Right lung (tissue), 5 donors: Measurements from ENCODE around the gene FRMPD3. TPM values are rescaled to one million over a fixed set of nuclear protein-coding genes. Genes with fewer than 3 reads are reported as not detected.

Experiments
- DNase-seq, 2 donors: peaks; one replicate each; pipeline ENCODE4 v3.0.0-alpha.2; 2013
- polyA plus RNA-seq, 5 donors: library from polyadenylated mRNA; unstranded; fragments of 120-200 nt; gene quantifications; one replicate each; pipeline versions ENCODE4 v1.2.1 to v1.2.3, GENCODE V29; 2013; ENCODE audit warnings: inconsistent platforms in 1 of 5, low replicate concordance in 1 of 5; ENCODE audit not compliant: insufficient read length in 5 of 5, insufficient read depth in 1 of 5

FRMPD3 gene
- polyA plus RNA-seq, 5 donors = 7.0 to 8.5 (median 7.3) TPM

- DNase-seq = peak; percentile 69 to 74
Observed at GRCh38 chrX:107477406-107477805, 28.0 kb downstream of the FRMPD3 start.

GRCh38 chrX:107480272-107480671 lies 30.8 kb downstream of the FRMPD3 start:
- no peak for DNase-seq

GRCh38 chrX:107482046-107482445 lies 32.6 kb downstream of the FRMPD3 start:
- DNase-seq = no peak

- DNase-seq = peak; percentile 44 to 61
Observed at GRCh38 chrX:107484002-107484726, 34.7 kb downstream of the FRMPD3 start.

GRCh38 chrX:107485013-107485412 lies 35.6 kb downstream of the FRMPD3 start:
- no peak for DNase-seq

- DNase-seq = no peak
Observed at GRCh38 chrX:107493141-107493540, 43.7 kb downstream of the FRMPD3 start.

GRCh38 chrX:107496786-107497185 lies 47.3 kb downstream of the FRMPD3 start:
- no peak for DNase-seq

Other genes with a start within 250 kb of the FRMPD3 start
- gene NUP62CL, start 243.2 kb upstream of the FRMPD3 start, polyA plus RNA-seq = 1 to 10 TPM; 3.1 to 8.9 (median 7.3) TPM
- gene DNAAF6, start 243.0 kb upstream of the FRMPD3 start, polyA plus RNA-seq = 1 to 10 TPM in 3 of 5 donors, under 1 TPM in 2; 0.42 to 2.1 (median 1.2) TPM
- 10 to 100 TPM; 41.4 to 45.2 (median 44.0) TPM for gene PRPS1, start 178.9 kb downstream of the FRMPD3 start, polyA plus RNA-seq